GM23338 (cell line): ENCODE results near the gene TBX19.

Experiments
- EZH2 ChIP-seq: fragments of 200-600 bp; sonication (generic); IDR thresholded peaks from one replicate; pipeline ENCODE4 v1.8.0; 2017; ENCODE audit warnings: antibody characterized with exemption, mild to moderate bottlenecking, low read depth; ENCODE audit not compliant: unreplicated experiment
- TF ChIP-seq, protein P1 (sequence below): IDR thresholded peaks from one replicate; pipeline ENCODE4 v1.6.1; 2018; ENCODE audit warnings: antibody characterized with exemption; ENCODE audit not compliant: unreplicated experiment
- TF ChIP-seq, protein P2 (sequence below), 2 experiments: fragments of 200-600 bp in 1 of 2; sonication (generic) in 1 of 2; conservative IDR thresholded peaks; 2 replicates each; pipeline versions ENCODE4 v1.5.1 to v1.6.1; 2016 to 2017; ENCODE audit warnings: antibody characterized with exemption in 2 of 2, low read depth in 2 of 2, mild to moderate bottlenecking in 2 of 2, moderate library complexity in 1 of 2

DNA sequence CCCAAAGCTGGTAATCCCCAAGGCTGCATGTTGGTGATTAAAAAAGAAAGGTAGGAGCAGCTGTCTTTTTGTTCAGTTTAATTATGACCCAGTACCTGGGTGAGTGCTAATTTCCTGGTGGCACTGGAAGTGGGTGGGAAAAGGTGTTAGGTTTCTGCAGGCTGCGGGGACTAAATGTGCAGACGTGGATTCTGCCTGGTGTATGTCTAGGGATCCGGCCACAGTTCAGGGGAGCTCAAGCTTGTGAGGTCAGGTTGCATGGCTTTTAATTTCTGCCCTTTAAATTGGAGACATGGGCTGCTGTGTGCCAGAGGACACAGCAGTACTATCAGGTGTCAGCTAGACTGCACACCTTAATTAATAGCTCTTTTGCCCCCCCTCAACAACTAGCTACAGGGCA lies 20.3 kb upstream of the TBX19 start:
- TF ChIP-seq EZH2: no peak
- TF ChIP-seq, protein P1, sequence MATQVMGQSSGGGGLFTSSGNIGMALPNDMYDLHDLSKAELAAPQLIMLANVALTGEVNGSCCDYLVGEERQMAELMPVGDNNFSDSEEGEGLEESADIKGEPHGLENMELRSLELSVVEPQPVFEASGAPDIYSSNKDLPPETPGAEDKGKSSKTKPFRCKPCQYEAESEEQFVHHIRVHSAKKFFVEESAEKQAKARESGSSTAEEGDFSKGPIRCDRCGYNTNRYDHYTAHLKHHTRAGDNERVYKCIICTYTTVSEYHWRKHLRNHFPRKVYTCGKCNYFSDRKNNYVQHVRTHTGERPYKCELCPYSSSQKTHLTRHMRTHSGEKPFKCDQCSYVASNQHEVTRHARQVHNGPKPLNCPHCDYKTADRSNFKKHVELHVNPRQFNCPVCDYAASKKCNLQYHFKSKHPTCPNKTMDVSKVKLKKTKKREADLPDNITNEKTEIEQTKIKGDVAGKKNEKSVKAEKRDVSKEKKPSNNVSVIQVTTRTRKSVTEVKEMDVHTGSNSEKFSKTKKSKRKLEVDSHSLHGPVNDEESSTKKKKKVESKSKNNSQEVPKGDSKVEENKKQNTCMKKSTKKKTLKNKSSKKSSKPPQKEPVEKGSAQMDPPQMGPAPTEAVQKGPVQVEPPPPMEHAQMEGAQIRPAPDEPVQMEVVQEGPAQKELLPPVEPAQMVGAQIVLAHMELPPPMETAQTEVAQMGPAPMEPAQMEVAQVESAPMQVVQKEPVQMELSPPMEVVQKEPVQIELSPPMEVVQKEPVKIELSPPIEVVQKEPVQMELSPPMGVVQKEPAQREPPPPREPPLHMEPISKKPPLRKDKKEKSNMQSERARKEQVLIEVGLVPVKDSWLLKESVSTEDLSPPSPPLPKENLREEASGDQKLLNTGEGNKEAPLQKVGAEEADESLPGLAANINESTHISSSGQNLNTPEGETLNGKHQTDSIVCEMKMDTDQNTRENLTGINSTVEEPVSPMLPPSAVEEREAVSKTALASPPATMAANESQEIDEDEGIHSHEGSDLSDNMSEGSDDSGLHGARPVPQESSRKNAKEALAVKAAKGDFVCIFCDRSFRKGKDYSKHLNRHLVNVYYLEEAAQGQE: no peak
- TF ChIP-seq, protein P2, sequence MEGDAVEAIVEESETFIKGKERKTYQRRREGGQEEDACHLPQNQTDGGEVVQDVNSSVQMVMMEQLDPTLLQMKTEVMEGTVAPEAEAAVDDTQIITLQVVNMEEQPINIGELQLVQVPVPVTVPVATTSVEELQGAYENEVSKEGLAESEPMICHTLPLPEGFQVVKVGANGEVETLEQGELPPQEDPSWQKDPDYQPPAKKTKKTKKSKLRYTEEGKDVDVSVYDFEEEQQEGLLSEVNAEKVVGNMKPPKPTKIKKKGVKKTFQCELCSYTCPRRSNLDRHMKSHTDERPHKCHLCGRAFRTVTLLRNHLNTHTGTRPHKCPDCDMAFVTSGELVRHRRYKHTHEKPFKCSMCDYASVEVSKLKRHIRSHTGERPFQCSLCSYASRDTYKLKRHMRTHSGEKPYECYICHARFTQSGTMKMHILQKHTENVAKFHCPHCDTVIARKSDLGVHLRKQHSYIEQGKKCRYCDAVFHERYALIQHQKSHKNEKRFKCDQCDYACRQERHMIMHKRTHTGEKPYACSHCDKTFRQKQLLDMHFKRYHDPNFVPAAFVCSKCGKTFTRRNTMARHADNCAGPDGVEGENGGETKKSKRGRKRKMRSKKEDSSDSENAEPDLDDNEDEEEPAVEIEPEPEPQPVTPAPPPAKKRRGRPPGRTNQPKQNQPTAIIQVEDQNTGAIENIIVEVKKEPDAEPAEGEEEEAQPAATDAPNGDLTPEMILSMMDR (conservative IDR thresholded peaks at IDR 0.05; ENCODE audit: low read depth in 2 of 2): no peak
